HG02678 (cell line): ENCODE data around the gene PPDPF.

Source experiments
- ATAC-seq: cut with Tn5 transposase; IDR thresholded peaks from one replicate; pipeline ENCODE4 v1.9.1; 2021; ENCODE audit warnings: mild to moderate bottlenecking, moderate library complexity; ENCODE audit not compliant: unreplicated experiment

PPDPF gene

GRCh38 chr20:63519668-63520503 is 679 bp upstream of the PPDPF start:
- ATAC-seq = peak; percentile 32

- peak; percentile 38 for ATAC-seq
Measured at GRCh38 chr20:63520934-63521601, 503 bp downstream of the PPDPF start.

- ATAC-seq = no peak
Measured at GRCh38 chr20:63521602-63522001, 1.0 kb downstream of the PPDPF start.

GRCh38 chr20:63522091-63522868 is 1.7 kb downstream of the PPDPF start:
- no peak for ATAC-seq

- no peak for ATAC-seq
Measured at GRCh38 chr20:63522981-63523611, 2.5 kb downstream of the PPDPF start.

- ATAC-seq = no peak
Measured at GRCh38 chr20:63525185-63525584, 4.6 kb downstream of the PPDPF start.

GRCh38 chr20:63525971-63526370 is 5.4 kb downstream of the PPDPF start:
- ATAC-seq = no peak

GRCh38 chr20:63527184-63527583 is 6.6 kb downstream of the PPDPF start:
- ATAC-seq = no peak

- ATAC-seq = no peak
Measured at GRCh38 chr20:63529180-63529860, 8.8 kb downstream of the PPDPF start.

- ATAC-seq = no peak
Measured at GRCh38 chr20:63529861-63530787, 9.6 kb downstream of the PPDPF start.

- ATAC-seq = no peak
Measured at GRCh38 chr20:63530788-63531160, 10.2 kb downstream of the PPDPF start.

- ATAC-seq = no peak
Measured at GRCh38 chr20:63531686-63532448, 11.3 kb downstream of the PPDPF start.

GRCh38 chr20:63532449-63532971 is 11.9 kb downstream of the PPDPF start:
- no peak for ATAC-seq

GRCh38 chr20:63533388-63533787 is 12.8 kb downstream of the PPDPF start:
- no peak for ATAC-seq

GRCh38 chr20:63533871-63534393 is 13.4 kb downstream of the PPDPF start:
- ATAC-seq = no peak

GRCh38 chr20:63534427-63534830 is 13.9 kb downstream of the PPDPF start:
- no peak for ATAC-seq

GRCh38 chr20:63534831-63535651 is 14.5 kb downstream of the PPDPF start:
- no peak for ATAC-seq
